Esophagus squamous epithelium (tissue), 4 donors: ENCODE data around the gene PTP4A1.

Source experiments
- CTCF ChIP-seq, 6 experiments: fragments of 450-650 bp in 4 of 6; fragments of 200-600 bp in 2 of 6; sonication (generic) in 2 of 6; IDR thresholded peaks; one replicate each; pipeline ENCODE4 v1.5.1; 2016 to 2019; ENCODE audit warnings: antibody characterized with exemption in 6 of 6, mild to moderate bottlenecking in 4 of 6, moderate library complexity in 4 of 6
- POLR2A ChIP-seq, 4 donors: fragments of 450-650 bp; IDR thresholded peaks; one replicate each; pipeline ENCODE4 v1.6.1; 2017; ENCODE audit warnings: antibody characterized with exemption in 4 of 4, mild to moderate bottlenecking in 4 of 4, moderate library complexity in 3 of 4

GRCh38 chr6:63573899-63574553, 1.7 kb downstream of the PTP4A1 start:
- peak; percentile 23 to 64 (median 42) for TF ChIP-seq CTCF (IDR thresholded peaks at IDR 0.05)
- no peak for TF ChIP-seq POLR2A (IDR thresholded peaks at IDR 0.05)
